RWPE1 (cell line): ENCODE data around the gene PGM1.

Source experiments
- CTCF ChIA-PET: fragments of 350-600 bp; sonication (Branson Sonifier 250); formaldehyde crosslinking; extraction: SDS; loops from one replicate; lab custom pipeline; 2021; lab: Yijun Ruan, JAX
- POLR2A ChIA-PET: fragments of 400-600 bp; formaldehyde crosslinking; extraction: SDS; loops from one replicate; lab custom pipeline; 2020; ENCODE audit warnings: antibody characterized with exemption; ENCODE audit not compliant: low non-redundant PET; lab: Yijun Ruan, JAX
- DNase-seq: peaks from one replicate; pipeline ENCODE4 v3.0.0; 2012; ENCODE audit warnings: low spot score
- H3K27ac ChIP-seq: fragments of 450-650 bp; 2 replicates; pipeline ENCODE4 v1.5.1; 2017
- TF ChIP-seq, protein P1 (sequence below): fragments of 450-650 bp; conservative IDR thresholded peaks from 2 replicates; pipeline ENCODE4 v1.5.1; 2017; ENCODE audit warnings: low read depth, mild to moderate bottlenecking

The PGM1 gene

DNA sequence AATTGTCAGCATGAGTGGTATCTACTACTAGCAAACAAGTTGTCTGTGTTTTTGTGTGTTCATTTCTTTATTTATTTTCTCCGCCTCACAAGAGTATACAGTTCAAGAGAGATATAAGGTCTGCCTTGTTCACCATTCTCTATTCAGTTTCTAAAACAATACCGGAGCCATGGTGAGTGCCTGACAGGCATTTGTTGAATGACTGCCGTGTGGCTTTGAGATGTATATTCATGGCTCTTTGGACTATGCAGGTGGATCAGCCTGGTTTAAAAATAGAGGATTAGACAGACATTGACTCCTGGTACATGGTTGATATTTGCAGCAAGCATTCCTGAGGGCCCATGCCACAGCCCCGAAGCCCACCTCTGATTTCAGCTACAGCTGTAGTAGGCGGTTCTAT lies 89.7 kb downstream of the PGM1 start:
- CTCF ChIA-PET, result interaction anchor here (0.5 to 0.7 kb wide), 3 partner anchors 55 to 249 kb away, joined by 3 to 4 read pairs (median 3); no protein-coding TSS in a partner anchor
- TF ChIP-seq, protein P1, sequence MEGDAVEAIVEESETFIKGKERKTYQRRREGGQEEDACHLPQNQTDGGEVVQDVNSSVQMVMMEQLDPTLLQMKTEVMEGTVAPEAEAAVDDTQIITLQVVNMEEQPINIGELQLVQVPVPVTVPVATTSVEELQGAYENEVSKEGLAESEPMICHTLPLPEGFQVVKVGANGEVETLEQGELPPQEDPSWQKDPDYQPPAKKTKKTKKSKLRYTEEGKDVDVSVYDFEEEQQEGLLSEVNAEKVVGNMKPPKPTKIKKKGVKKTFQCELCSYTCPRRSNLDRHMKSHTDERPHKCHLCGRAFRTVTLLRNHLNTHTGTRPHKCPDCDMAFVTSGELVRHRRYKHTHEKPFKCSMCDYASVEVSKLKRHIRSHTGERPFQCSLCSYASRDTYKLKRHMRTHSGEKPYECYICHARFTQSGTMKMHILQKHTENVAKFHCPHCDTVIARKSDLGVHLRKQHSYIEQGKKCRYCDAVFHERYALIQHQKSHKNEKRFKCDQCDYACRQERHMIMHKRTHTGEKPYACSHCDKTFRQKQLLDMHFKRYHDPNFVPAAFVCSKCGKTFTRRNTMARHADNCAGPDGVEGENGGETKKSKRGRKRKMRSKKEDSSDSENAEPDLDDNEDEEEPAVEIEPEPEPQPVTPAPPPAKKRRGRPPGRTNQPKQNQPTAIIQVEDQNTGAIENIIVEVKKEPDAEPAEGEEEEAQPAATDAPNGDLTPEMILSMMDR, result no peak
- POLR2A ChIA-PET, result interaction anchor here (0.6 kb wide), 1 partner anchor 1247 kb away, joined by 3 read pairs; no protein-coding TSS in a partner anchor
- DNase-seq, result no peak
- H3K27ac ChIP-seq, result no peak overlapping the region

DNA sequence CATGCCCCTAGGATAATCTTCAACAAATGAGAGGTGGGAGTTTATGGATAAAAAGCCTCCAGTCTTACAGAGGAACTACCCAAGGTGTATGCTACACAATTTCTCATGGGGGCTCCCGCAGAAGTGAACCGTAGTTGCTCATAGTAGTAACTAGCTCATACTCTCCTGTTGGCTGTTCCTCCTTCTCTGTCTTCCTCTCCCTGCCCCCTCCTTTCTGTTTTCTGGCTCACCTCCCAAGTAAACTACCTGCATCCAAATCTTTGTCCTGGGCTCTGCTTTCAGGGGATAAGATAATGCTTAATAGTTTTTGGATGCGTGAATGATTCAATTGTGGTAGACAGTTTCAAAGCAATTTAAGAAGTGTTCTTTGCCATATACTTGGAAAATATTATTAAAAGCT lies 90.5 kb downstream of the PGM1 start:
- POLR2A ChIA-PET, result no interaction called here
- CTCF ChIA-PET, result interaction anchor here (0.5 kb wide), 1 partner anchor 73 kb away, joined by 3 read pairs; no protein-coding TSS in a partner anchor
- no peak overlapping the region for H3K27ac ChIP-seq
- DNase-seq, result no peak
- TF ChIP-seq, protein P1, result no peak

DNA sequence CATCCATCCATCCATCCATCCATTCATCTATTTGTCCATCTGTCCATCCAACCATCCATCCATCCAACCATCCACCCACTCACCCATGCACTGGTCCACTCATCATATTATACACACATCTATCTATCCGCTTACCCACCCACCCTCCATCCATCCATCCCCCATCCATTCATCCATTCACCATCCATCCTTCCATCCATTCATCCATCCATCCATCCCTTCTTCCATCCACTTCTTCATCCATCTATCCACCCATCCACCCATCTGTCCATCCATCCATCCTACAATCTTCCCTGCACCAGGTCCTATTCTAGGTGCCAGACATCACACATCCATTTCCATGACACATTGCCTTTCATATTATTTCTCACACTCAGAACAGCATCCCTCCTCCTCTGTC lies 93.5 kb downstream of the PGM1 start:
- TF ChIP-seq, protein P1, result no peak
- DNase-seq, result no peak
- ChIA-PET POLR2A (no interaction called here), CTCF (no interaction called here)
- H3K27ac ChIP-seq, result no peak overlapping the region

- CTCF ChIA-PET, result interaction anchor here (0.7 kb wide), 1 partner anchor 975 kb away, joined by 3 read pairs; no protein-coding TSS in a partner anchor
- TF ChIP-seq, protein P1, result no peak
- no peak for DNase-seq
- no peak overlapping the region for H3K27ac ChIP-seq
- POLR2A ChIA-PET, result no interaction called here
These were observed 95.2 kb downstream of the PGM1 start for GRCh38 chr1:63688302-63688890.

DNA sequence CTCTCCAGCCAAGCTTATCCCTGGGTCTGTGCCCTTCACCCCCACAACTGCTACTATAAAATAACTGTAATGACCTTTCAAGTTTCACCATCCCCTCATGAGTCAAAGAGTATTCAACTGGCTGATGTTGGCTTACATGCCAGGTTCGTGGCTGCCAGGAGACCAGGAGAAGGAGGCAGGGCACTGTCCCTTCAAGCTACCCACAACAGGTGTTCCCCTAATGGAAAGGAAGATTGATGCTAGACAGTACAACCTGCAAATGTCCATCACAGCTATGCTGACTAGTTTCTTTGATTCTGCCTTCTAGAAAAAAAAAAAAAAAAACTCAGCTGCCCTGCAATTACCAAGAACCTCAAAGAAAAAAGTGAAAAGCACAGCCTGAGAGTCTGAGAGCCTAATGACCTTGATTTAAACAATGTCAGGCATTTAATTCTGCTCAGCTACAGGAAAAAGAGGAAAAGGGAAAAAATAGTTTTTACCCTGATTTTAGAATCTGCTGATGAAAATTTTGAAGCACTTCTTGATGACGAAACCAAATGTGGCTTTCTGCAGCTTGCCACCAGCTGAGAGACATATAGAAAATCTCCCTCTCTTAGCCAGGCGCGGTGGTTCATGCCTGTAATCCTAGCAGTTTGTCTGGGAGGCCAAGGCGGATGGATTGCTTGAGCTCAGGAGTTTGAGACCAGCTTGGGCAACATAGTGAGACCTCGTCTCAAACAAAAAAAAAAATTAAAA lies 97.9 kb downstream of the PGM1 start:
- ChIA-PET POLR2A (no interaction called here), CTCF (interaction anchor here (0.6 to 2.4 kb wide), 19 partner anchors 9 to 1151 kb away, joined by 3 to 22 read pairs (median 4); no protein-coding TSS in a partner anchor)
- TF ChIP-seq, protein P1, result no peak
- no peak overlapping the region for H3K27ac ChIP-seq
- no peak for DNase-seq

- no peak overlapping the region for H3K27ac ChIP-seq
- DNase-seq, result peak; percentile 70
- ChIA-PET POLR2A (no interaction called here), CTCF (interaction anchor here (0.6 to 2.4 kb wide), 25 partner anchors 10 to 1152 kb away, joined by 3 to 22 read pairs (median 4); no protein-coding TSS in a partner anchor)
- TF ChIP-seq, protein P1, result peak; percentile 78
These were observed 98.7 kb downstream of the PGM1 start for GRCh38 chr1:63691701-63692425.
